ENCODE measurements around the gene PITPNM1.
"Not testable (repeated sequence)": the region's sequence is repeated elsewhere in the genome, so short reads cannot be mapped to it uniquely, and the experiment has no call there.

Gene PITPNM1

GRCh38 chr11:67470337-67471002, 34.7 kb downstream of the PITPNM1 start:
- Histone ChIP-seq H3K4me1 (ENCODE audit: control insufficient read depth, insufficient read depth, low read length, poor library complexity, severe bottlenecking) (peaks cover 6% of the 10 kb centered on the region), H3K36me3 (ENCODE audit: control insufficient read depth, insufficient read depth, low read length) (no peaks in the 10 kb centered on the region), H3K4me3 (ENCODE audit: extremely low read depth, insufficient read depth, low read length, poor library complexity, severe bottlenecking) (no peak overlapping the region), H3K27ac (ENCODE audit: low read depth, low read length, severe bottlenecking) (no peak overlapping the region), H3K9me3 (ENCODE audit: control insufficient read depth, low read length) (no peaks in the 10 kb centered on the region)
- 80 to 90% methylated on average over 5 to 8 of the region's 8 CpGs for WGBS, 2 experiments (ENCODE audit: insufficient coverage in 2 of 2)

DNA sequence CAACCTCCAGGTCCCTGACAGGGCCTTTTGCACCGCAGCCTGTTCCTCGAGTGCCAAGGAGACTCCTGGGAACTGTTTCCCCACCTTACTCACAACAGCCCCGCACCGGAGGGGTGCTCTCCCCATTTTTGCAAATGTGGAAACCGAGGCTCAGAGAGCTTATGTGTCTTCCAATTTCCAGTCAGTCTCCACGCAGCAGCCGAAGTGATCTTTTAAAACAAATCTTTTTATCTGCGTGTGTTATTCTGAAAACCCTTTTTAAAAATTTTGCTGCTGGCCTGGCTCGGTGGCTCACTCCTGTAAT, 35.7 kb downstream of the PITPNM1 start:
- H3K27ac ChIP-seq (ENCODE audit: low read depth, low read length, severe bottlenecking) = peak overlapping the region; percentile 45
- WGBS, 2 experiments (ENCODE audit: insufficient coverage in 2 of 2) = 46 to 52% methylated on average over 9 of the region's 9 CpGs
- H3K4me3 ChIP-seq (ENCODE audit: extremely low read depth, insufficient read depth, low read length, poor library complexity, severe bottlenecking) = peak overlapping the region; percentile 85
- H3K4me1 ChIP-seq (ENCODE audit: control insufficient read depth, insufficient read depth, low read length, poor library complexity, severe bottlenecking) = peaks cover 9% of the 10 kb centered on the region
- H3K36me3 ChIP-seq (ENCODE audit: control insufficient read depth, insufficient read depth, low read length) = no peaks in the 10 kb centered on the region
- H3K9me3 ChIP-seq (ENCODE audit: control insufficient read depth, low read length) = no peaks in the 10 kb centered on the region

- Histone ChIP-seq H3K36me3 (ENCODE audit: control insufficient read depth, insufficient read depth, low read length) (no peaks in the 10 kb centered on the region), H3K4me3 (ENCODE audit: extremely low read depth, insufficient read depth, low read length, poor library complexity, severe bottlenecking) (peak within 1 kb of the TSS; percentile 85), H3K27ac (ENCODE audit: low read depth, low read length, severe bottlenecking) (peak within 1 kb of the TSS; percentile 45), H3K9me3 (ENCODE audit: control insufficient read depth, low read length) (no peaks in the 10 kb centered on the region), H3K4me1 (ENCODE audit: control insufficient read depth, insufficient read depth, low read length, poor library complexity, severe bottlenecking) (peaks cover 10% of the 10 kb centered on the region)
- WGBS, 2 experiments (ENCODE audit: insufficient coverage in 2 of 2) = 0 to 1% methylated on average over 45 to 56 of the region's 76 CpGs
Observed at GRCh38 chr11:67468759-67469507, 36.2 kb downstream of the PITPNM1 start, which contains the start of gene TMEM134. Gene TMEM134, minus strand, starts transcription at chr11:67469251. Its CDS starts 59 bp downstream, at chr11:67469192.

- peaks cover 13% of the 10 kb centered on the region for H3K4me1 ChIP-seq (ENCODE audit: control insufficient read depth, insufficient read depth, low read length, poor library complexity, severe bottlenecking)
- no peaks in the 10 kb centered on the region for H3K36me3 ChIP-seq (ENCODE audit: control insufficient read depth, insufficient read depth, low read length)
- H3K27ac ChIP-seq (ENCODE audit: low read depth, low read length, severe bottlenecking) = no peak overlapping the region
- H3K9me3 ChIP-seq (ENCODE audit: control insufficient read depth, low read length) = no peaks in the 10 kb centered on the region
- H3K4me3 ChIP-seq (ENCODE audit: extremely low read depth, insufficient read depth, low read length, poor library complexity, severe bottlenecking) = peak overlapping the region; percentile 85
- WGBS, 2 experiments (ENCODE audit: insufficient coverage in 2 of 2) = 10 to 28% methylated on average over 4 to 6 of the region's 6 CpGs
Observed at GRCh38 chr11:67468456-67468758, 36.8 kb downstream of the PITPNM1 start.

DNA sequence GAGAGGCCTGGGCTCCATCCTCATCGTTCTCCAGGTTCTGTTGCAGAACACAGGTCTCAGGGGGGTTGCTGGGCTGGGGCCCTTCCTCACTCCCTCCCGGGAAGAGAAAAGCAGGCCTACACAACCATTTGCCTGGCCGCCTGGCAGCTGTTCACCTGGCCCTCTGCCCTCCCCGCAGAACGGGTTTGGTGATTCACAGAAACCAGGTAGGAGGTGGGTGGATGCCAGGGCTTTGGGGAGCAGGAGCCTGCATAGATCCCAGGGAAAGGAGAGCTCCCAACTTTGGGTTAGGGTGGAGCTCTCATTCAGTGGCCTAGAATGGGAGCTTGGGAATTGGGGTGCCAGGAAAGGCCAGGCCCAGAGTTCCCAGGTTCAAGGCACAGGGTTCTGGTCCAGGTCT, 37.1 kb downstream of the PITPNM1 start:
- Histone ChIP-seq H3K36me3 (ENCODE audit: control insufficient read depth, insufficient read depth, low read length) (no peaks in the 10 kb centered on the region), H3K9me3 (ENCODE audit: control insufficient read depth, low read length) (no peaks in the 10 kb centered on the region), H3K4me1 (ENCODE audit: control insufficient read depth, insufficient read depth, low read length, poor library complexity, severe bottlenecking) (peaks cover 13% of the 10 kb centered on the region), H3K4me3 (ENCODE audit: extremely low read depth, insufficient read depth, low read length, poor library complexity, severe bottlenecking) (peak overlapping the region; percentile 85), H3K27ac (ENCODE audit: low read depth, low read length, severe bottlenecking) (no peak overlapping the region)
- 79 to 81% methylated on average over 5 of the region's 5 CpGs for WGBS, 2 experiments (ENCODE audit: insufficient coverage in 2 of 2)

- H3K9me3 ChIP-seq (ENCODE audit: control insufficient read depth, low read length) = no peaks in the 10 kb centered on the region
- no peaks in the 10 kb centered on the region for H3K36me3 ChIP-seq (ENCODE audit: control insufficient read depth, insufficient read depth, low read length)
- H3K4me1 ChIP-seq (ENCODE audit: control insufficient read depth, insufficient read depth, low read length, poor library complexity, severe bottlenecking) = peaks cover 13% of the 10 kb centered on the region
- no peak overlapping the region for H3K4me3 ChIP-seq (ENCODE audit: extremely low read depth, insufficient read depth, low read length, poor library complexity, severe bottlenecking)
- WGBS, 2 experiments (ENCODE audit: insufficient coverage in 2 of 2) = 88 to 91% methylated on average over 6 to 10 of the region's 11 CpGs
- H3K27ac ChIP-seq (ENCODE audit: low read depth, low read length, severe bottlenecking) = no peak overlapping the region
Observed at GRCh38 chr11:67466962-67467771, 38.0 kb downstream of the PITPNM1 start.

DNA sequence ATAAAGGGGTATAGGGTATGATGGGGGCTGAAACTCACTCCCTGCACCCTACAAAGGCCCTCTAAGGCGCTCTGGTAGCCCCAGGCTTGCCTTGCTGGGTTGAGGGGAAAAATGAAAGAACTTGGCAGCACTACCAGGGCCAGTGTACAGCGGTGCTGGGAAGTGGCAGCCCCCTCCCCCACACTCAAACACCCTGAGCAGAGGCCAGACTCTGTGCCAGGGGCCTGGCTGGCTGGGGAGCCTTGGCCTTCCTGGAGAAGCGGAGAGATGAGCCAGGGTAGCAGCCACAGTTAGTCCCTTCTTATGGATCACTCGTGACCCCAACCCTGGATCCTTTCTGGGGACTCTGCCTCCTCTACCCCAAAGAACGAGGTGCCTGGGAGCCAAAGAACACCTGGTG, 38.8 kb downstream of the PITPNM1 start:
- WGBS, 2 experiments (ENCODE audit: insufficient coverage in 2 of 2) = 80 to 92% methylated on average over 1 to 2 of the region's 5 CpGs
- Histone ChIP-seq H3K4me1 (ENCODE audit: control insufficient read depth, insufficient read depth, low read length, poor library complexity, severe bottlenecking) (peaks cover 13% of the 10 kb centered on the region), H3K27ac (ENCODE audit: low read depth, low read length, severe bottlenecking) (no peak overlapping the region), H3K4me3 (ENCODE audit: extremely low read depth, insufficient read depth, low read length, poor library complexity, severe bottlenecking) (no peak overlapping the region), H3K9me3 (ENCODE audit: control insufficient read depth, low read length) (no peaks in the 10 kb centered on the region), H3K36me3 (ENCODE audit: control insufficient read depth, insufficient read depth, low read length) (no peaks in the 10 kb centered on the region)

DNA sequence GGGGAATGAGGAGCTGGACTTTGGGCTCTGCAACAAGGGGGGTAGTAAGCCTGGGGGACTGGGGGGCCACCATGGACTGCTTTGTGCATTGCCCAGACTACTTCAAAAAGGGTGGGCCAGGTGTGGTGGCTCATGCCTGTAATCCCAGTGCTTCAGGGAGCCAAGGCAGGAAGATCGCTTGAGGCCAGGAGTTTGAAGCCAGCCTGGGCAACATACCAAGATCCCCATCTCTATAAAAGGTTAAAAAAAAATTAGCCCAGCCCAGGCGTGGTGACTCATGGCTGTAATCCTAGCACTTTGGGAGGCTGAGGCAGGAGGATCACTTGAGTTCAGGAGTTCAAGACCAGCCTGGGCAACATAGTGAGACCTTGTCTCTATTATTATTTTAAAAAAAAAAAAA, 39.6 kb downstream of the PITPNM1 start:
- not testable (repeated sequence) for H3K9me3 ChIP-seq (ENCODE audit: control insufficient read depth, low read length); H3K4me3 ChIP-seq (ENCODE audit: extremely low read depth, insufficient read depth, low read length, poor library complexity, severe bottlenecking); H3K36me3 ChIP-seq (ENCODE audit: control insufficient read depth, insufficient read depth, low read length); H3K27ac ChIP-seq (ENCODE audit: low read depth, low read length, severe bottlenecking)
- H3K4me1 ChIP-seq (ENCODE audit: control insufficient read depth, insufficient read depth, low read length, poor library complexity, severe bottlenecking) = peaks cover 13% of the 10 kb centered on the region
- 93% methylated on average over 2 of the region's 2 CpGs; no CpG with 5 or more reads in 1 of the 2 experiments for WGBS, 2 experiments (ENCODE audit: insufficient coverage in 2 of 2)

DNA sequence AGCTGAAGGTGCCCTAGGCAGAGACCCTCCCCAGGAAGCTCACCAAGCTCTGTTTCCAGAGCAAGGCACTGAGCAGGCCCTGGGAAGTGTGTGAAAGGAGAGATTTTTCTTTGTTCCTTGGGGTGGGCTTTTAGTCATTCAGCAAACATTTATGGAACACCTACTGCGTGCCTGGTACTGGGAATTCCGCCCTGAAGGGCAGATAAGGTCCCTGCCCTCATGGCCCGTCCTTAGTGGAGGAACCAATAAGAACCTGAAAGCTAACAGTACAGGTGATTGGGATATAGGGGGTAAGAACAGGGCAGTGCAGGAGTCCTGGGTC, 40.0 kb downstream of the PITPNM1 start:
- Histone ChIP-seq H3K4me1 (ENCODE audit: control insufficient read depth, insufficient read depth, low read length, poor library complexity, severe bottlenecking) (peaks cover 13% of the 10 kb centered on the region), H3K36me3 (ENCODE audit: control insufficient read depth, insufficient read depth, low read length) (no peaks in the 10 kb centered on the region), H3K4me3 (ENCODE audit: extremely low read depth, insufficient read depth, low read length, poor library complexity, severe bottlenecking) (peak overlapping the region; percentile 52), H3K27ac (ENCODE audit: low read depth, low read length, severe bottlenecking) (peak overlapping the region; percentile 39), H3K9me3 (ENCODE audit: control insufficient read depth, low read length) (no peaks in the 10 kb centered on the region)
- WGBS, 2 experiments (ENCODE audit: insufficient coverage in 2 of 2) = 73 to 89% methylated on average over 3 of the region's 3 CpGs

DNA sequence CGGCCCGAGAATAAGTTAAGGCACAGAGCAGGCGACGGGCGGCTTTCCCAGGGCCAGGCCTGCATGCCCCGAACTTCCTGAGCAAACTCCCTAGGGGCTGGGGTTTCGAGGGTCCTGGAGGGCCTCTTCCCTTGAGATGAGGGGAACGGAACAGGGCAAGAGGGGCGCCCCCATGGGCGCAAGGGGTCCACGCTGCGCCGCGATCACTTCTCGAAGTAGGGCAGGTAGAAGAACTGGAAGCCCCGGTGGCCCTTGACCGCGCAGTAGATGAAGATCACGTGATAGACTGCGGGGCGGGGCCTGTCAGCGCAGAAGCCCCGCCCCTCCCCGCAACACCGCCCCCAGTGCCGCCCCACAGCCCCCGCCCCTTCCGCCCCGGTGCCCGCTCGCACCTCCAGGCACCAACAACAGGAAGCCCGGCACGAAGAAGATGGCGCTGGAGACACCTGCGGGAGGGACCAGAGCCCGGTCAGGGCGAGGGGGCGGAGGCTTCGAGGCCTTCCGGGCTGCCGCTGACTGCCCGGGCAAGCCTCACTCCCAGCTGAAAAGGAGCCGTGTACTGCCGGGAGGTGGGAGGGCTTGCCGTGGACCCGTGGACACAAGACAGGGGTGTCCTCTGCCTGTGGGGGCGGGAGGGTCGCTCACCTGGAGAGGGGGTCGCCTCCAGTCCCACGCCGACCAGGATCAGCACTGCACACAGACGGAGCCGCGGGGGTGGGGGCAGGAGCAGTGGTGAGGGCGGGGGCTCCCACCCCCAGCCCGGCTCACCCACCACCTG, 40.6 kb downstream of the PITPNM1 start:
- Histone ChIP-seq H3K4me3 (ENCODE audit: extremely low read depth, insufficient read depth, low read length, poor library complexity, severe bottlenecking) (peak overlapping the region; percentile 52), H3K4me1 (ENCODE audit: control insufficient read depth, insufficient read depth, low read length, poor library complexity, severe bottlenecking) (peaks cover 13% of the 10 kb centered on the region), H3K36me3 (ENCODE audit: control insufficient read depth, insufficient read depth, low read length) (no peaks in the 10 kb centered on the region), H3K27ac (ENCODE audit: low read depth, low read length, severe bottlenecking) (peak overlapping the region; percentile 39), H3K9me3 (ENCODE audit: control insufficient read depth, low read length) (no peaks in the 10 kb centered on the region)
- WGBS, 2 experiments (ENCODE audit: insufficient coverage in 2 of 2) = 24 to 27% methylated on average over 35 to 38 of the region's 56 CpGs
